T-helper 2 cell (primary cell): ENCODE results near the gene OR2L8.

Source experiments
- DNase-seq, 5 experiments: peaks; one replicate each; pipeline versions ENCODE4 v3.0.0 to v3.0.0-alpha.2; 2012 to 2022
- total RNA-seq, 2 donors: gene quantifications; one replicate each; lab custom pipeline; 2026; lab: John Stamatoyannopoulos, UW

Gene OR2L8
- total RNA-seq: 0 to 0.07 reads per million in 2 donors

DNA sequence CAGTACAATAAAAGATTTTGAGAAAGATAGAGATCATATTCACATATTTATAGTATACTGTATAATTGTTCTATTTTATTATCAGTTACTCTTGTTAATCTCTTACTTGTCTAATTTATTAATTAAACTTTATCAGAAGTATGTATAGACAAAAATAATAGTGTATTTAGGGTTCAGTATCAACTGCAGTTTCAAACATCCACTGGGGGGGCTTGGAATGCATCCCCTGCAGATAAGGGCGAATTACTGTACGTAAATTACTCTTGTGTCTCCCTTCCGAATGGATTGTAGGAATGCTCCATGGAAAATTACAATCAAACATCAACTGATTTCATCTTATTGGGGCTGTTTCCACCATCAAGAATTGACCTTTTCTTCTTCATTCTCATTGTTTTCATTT is at the start of gene OR2L8:
Gene OR2L8 (plus strand): TSS at position 301 of the 400 bp plus-strand sequence. CDS start 0 bp downstream, at position 301.
- DNase-seq: no peak

DNA sequence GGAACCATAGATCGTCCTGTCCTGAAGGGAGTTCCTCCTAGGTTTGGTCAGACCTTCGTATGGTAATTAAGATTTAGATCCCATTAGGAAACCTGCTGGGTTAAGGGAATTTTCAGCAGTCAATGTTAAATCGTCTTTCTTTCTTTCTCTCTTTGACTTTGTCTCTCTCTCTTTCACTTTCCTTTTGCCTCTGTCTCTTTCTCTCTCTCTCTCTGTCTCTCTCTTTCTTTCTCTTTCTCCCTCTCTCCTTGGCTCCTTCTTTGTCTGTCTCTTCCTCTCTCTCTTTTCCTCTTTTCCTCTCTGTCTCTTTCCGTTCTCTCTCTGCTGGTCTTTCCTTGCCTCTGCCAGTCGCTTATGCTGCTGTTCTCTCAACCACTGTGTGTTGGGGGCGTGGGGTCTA is 44.5 kb upstream of the OR2L8 start:
- no peak for DNase-seq

DNA sequence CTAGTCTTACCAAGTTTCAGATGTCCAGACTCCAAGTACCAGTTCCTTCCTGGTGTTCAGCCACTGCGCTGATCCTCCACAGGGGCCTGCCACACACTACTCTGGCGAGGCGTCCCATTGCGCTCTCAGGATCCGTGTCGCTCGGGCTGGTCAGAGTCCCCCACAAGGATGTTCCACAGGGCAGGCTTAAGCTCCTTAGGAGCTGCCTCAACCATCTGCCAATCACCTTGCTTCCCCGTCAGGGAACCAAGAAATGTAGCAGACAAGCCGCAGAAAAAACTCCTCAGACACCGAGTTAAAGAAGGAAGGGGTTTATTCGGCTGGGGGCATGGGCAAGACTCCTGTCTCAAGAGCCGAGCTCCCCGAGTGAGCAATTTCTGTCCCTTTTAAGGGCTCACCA is 43.5 kb upstream of the OR2L8 start:
- DNase-seq: no peak

GRCh38 chr1:247905910-247906503 is 42.7 kb upstream of the OR2L8 start:
- DNase-seq: no peak

GRCh38 chr1:247906504-247907047 is 42.1 kb upstream of the OR2L8 start:
- peak in 1 of 5 experiments; percentile 10 for DNase-seq

- DNase-seq: no peak
Measured at GRCh38 chr1:247908766-247909165, 39.9 kb upstream of the OR2L8 start.

- no peak for DNase-seq
Measured at GRCh38 chr1:247913786-247914185, 34.9 kb upstream of the OR2L8 start.

DNA sequence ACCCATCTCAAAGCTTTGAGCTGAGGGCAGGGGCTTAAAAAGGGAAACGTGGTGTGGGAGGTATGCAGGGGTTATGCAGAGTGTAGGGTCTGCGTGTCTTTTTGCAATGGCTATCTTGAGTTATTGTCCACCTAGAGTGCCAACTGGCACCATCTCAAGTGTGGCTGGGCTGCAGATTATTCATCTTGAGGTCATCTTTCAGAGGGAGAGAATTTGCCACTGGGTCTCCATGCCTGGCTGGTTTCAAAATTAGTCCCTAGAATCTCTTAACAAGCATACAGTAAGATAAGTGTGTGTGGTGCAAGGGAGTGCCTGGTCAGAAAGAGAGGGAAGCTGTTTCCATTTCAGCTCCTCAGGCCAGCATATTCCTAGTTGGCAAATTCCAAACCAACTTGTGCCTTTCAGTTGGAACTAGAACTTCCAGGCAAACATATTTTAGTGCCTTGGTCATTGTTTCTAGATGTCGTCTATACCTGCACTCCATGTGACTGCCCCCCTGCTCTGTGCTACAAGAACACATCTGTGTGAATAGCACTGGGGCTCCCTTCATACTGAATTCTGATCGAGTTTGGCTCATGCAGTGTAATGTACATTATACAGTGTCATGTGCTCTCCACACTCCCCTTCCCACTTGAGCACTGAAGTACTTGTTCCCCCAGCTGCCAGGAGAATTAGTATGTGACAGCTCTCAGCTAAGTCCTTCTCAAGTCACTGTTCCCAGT is 33.6 kb upstream of the OR2L8 start:
- no peak for DNase-seq

- DNase-seq: no peak
Measured at GRCh38 chr1:247919952-247920351, 28.7 kb upstream of the OR2L8 start, which contains the start of gene OR2T8. OR2T8 (plus strand) TSS chr1:247920252; CDS start chr1:247921018, 766 bp downstream.

GRCh38 chr1:247923941-247924340 is 24.7 kb upstream of the OR2L8 start:
- DNase-seq: no peak

GRCh38 chr1:247924868-247925267 is 23.8 kb upstream of the OR2L8 start, which contains the start of gene OR2AJ1:
OR2AJ1 (plus strand) TSS chr1:247924889; CDS start chr1:247933769, 8,880 bp downstream.
- no peak for DNase-seq

DNA sequence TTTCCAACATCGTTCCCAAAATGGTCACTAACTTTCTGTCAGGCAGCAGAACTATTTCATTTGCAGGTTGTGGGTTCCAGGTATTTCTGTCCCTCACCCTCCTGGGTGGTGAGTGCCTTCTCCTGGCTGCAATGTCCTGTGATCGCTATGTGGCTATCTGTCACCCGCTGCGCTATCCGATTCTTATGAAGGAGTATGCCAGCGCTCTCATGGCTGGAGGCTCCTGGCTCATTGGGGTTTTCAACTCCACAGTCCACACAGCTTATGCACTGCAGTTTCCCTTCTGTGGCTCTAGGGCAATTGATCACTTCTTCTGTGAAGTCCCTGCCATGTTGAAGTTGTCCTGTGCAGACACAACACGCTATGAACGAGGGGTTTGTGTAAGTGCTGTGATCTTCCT is 14.7 kb upstream of the OR2L8 start:
- DNase-seq: no peak

GRCh38 chr1:247935781-247936180 is 12.9 kb upstream of the OR2L8 start:
- no peak for DNase-seq

DNA sequence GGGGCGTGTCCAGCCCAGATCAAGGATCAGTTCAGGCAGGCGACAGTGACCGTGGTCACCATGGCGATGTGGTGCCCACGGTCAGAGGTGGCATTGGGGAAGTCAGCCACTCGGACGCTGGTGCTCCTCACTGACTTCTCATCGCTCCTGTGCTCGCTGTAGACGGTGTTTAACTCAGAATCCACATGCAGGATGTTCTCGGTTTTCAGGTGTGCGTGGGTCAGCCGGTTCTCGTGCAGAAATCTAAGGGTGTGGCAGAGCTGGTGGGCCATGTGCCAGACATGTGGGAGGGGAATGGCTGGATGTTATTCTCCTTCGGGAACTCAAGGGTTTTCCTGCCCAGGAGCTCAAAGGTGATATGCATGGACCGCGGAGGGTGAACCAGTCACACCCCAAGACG is 12.2 kb upstream of the OR2L8 start:
- DNase-seq: no peak

GRCh38 chr1:247936965-247937734 is 11.5 kb upstream of the OR2L8 start:
- DNase-seq: peak; percentile 36 to 94 (median 50)

DNA sequence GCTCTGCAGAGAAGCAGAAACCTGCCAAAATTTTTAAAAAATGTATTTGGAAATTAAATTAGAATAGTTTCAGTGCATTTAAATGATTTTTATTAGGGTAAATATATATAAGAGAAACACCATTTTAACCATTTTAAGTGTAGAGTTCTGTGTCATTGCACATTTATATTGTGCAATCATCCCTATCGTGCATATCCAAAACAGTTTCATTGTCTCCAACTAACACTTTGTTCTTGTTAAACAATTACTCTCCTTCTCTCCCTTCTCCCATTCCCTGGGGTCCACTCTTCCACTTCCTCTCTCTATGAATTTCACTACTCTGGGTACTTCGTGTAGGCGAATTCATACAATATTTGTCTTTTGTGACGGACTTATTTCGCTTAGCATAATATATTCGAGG is 6.0 kb upstream of the OR2L8 start:
- no peak for DNase-seq

- no peak for DNase-seq
Measured at GRCh38 chr1:247953408-247953807, 4.8 kb downstream of the OR2L8 start.

GRCh38 chr1:247961791-247962190 is 13.1 kb downstream of the OR2L8 start:
- no peak for DNase-seq

DNA sequence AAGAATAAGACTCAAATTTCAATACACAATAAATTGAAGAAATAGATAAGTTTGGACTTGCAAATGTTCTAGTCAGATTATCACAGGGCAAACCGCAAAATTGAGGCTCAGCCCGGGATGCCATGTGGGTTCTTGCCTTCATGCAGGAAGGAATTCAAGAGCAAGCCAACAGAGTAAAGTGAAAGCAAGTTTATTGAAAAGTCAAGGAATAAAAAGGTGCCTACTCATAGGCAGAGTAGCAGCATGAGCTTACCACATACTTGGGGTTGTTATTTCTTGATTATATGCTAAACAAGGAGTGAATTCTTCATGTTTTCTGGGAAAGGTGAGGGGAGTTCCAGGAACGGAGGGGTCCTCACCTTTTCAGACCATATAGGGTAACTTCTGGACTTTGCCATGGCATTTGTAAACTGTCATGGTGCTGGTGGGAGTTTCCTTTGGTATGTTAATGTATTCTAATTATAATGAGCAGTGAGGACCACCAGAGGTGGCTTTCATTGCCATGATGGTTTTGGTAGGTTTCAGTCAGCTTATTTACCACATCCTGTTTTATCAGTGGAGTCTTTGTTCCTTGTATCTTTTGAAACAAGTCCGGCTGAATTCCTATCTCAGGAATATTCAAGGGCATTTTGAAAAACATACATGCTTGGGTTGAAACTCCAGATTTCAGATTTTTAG is 14.4 kb downstream of the OR2L8 start:
- DNase-seq: no peak

DNA sequence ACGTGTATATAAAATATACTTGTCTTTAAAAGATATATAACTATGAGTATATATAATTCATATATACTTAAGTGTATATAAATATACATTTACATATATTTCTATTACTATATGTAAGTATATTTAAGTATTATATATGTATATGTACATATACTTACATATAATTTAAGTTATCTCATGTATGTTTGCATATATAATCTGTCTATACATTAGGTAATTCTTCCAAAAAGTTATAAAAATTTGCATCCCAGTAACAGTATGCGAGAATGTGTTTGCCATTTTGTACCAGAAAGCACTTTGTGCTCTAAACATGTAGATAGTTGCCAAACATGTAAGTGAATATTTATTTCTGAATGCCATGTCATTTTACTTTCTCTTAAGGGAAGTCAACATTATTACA is 16.3 kb downstream of the OR2L8 start, which contains the start of gene OR2AK2:
Gene OR2AK2 (plus strand): TSS at position 301 of the 400 bp plus-strand sequence. CDS start 144 bp downstream, outside the sequence.
- no peak for DNase-seq

DNA sequence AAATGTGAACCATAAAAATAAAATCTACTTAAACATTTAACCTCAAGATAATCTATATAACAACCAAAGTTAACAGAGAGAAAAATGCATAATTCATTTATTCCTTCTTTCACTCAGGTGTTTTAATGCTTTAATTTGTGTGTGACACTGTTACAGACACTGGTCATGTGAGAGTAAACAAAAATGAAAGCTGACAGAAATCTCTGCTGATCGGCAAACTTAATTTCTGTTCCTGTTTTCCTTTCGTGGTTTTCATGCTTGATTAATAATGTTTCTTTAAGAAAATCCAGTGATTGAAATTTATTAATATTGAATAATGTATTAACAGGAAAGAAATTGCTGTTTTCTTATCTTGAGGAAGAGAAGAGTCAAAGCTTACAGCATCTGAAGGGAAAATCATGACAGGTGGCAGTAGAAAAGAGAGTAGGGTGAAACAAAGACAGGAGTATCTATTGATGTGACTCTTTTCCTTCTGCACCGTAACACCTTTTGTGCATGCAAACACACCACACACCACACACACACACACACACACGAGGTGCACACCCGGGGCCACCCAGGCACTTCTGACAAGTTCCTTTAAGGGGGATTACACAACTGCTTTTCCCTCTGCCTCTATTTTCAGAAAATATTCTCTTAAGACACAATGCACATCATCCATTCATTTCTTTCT is 18.0 kb downstream of the OR2L8 start:
- no peak for DNase-seq

DNA sequence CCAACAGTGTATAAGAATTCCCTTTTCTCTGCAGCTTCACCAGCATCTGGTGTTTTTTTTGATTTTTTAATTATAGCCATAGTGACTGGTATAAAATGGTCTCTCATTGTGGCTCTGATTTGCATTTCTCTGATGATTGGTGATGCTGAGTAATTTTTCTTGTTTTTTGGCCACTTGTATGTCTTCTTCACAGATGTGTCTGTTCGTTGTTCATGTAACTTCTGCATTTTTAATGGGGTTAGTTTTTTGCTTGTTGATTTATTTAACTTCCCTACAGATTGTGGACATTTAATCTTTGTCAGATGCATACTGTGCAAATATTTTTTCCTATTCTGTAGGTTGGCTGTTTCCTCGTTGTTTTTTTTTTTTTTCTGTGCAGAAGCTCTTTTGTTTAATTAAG is 44.3 kb downstream of the OR2L8 start:
- no peak for DNase-seq
